Fibroblast of lung (primary cell): ENCODE measurements around the gene STK26.

Source experiments
- EZH2 ChIP-seq: IDR thresholded peaks from 2 replicates; pipeline ENCODE4 v1.5.1; 2012; ENCODE audit warnings: low read length, control low read depth, mild to moderate bottlenecking; ENCODE audit errors: missing control alignments
- TF ChIP-seq, protein P1 (sequence below), 2 donors: IDR thresholded peaks in 1 of 2; conservative IDR thresholded peaks in 1 of 2; 1 replicate in 1 of 2; 2 replicates in 1 of 2; pipeline ENCODE4 v1.5.1; 2011 to 2012; ENCODE audit warnings: low read length in 2 of 2, control low read depth in 1 of 2, inconsistent platforms in 1 of 2, low read depth in 1 of 2, mild to moderate bottlenecking in 1 of 2

DNA sequence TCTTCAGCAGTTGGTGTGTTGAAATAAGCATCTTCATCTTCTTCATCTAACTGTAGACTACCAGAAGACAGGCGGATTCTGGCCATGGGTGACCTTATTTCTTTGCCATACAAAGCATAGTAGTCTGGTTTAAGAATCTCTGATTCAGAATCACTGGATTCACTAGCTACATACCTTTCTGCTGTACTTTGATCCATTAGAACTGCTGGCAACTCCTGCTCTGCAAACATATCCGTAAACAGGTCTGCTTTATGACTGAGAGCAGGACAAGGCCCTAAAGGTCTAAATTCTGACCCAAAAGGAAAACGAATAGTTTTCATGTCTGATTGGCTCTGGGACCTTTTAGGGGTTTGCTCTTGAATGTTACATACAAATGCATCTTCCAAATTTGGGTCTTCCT lies 54.8 kb downstream of the STK26 start:
- TF ChIP-seq, protein P1, sequence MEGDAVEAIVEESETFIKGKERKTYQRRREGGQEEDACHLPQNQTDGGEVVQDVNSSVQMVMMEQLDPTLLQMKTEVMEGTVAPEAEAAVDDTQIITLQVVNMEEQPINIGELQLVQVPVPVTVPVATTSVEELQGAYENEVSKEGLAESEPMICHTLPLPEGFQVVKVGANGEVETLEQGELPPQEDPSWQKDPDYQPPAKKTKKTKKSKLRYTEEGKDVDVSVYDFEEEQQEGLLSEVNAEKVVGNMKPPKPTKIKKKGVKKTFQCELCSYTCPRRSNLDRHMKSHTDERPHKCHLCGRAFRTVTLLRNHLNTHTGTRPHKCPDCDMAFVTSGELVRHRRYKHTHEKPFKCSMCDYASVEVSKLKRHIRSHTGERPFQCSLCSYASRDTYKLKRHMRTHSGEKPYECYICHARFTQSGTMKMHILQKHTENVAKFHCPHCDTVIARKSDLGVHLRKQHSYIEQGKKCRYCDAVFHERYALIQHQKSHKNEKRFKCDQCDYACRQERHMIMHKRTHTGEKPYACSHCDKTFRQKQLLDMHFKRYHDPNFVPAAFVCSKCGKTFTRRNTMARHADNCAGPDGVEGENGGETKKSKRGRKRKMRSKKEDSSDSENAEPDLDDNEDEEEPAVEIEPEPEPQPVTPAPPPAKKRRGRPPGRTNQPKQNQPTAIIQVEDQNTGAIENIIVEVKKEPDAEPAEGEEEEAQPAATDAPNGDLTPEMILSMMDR (conservative IDR thresholded peaks at IDR 0.05 in 1 of 2, IDR thresholded peaks at IDR 0.05 in 1 of 2; ENCODE audit: low read depth in 1 of 2, low read length in 2 of 2): no peak
- no peak for TF ChIP-seq EZH2
